Tibial nerve (tissue), 4 donors: ENCODE data around the gene FLOT2.

ENCODE experiments used
- CTCF ChIP-seq, 5 experiments: fragments of 200-600 bp in 3 of 5; fragments of 450-650 bp in 2 of 5; sonication (generic) in 3 of 5; IDR thresholded peaks; one replicate each; pipeline ENCODE4 v1.5.1; 2016 to 2019; ENCODE audit warnings: antibody characterized with exemption in 5 of 5, mild to moderate bottlenecking in 3 of 5, moderate library complexity in 2 of 5
- EP300 ChIP-seq, 2 donors: sonication (generic); formaldehyde crosslinking; IDR thresholded peaks; one replicate each; pipeline ENCODE4 v1.6.1; 2017; ENCODE audit warnings: antibody characterized with exemption in 2 of 2, mild to moderate bottlenecking in 1 of 2
- POLR2A ChIP-seq, 2 donors: fragments of 450-650 bp; IDR thresholded peaks; one replicate each; pipeline ENCODE4 v1.6.1; 2017; ENCODE audit warnings: antibody characterized with exemption in 2 of 2, mild to moderate bottlenecking in 2 of 2, moderate library complexity in 2 of 2

GRCh38 chr17:28895794-28896447 is 1.6 kb downstream of the FLOT2 start:
- TF ChIP-seq CTCF (IDR thresholded peaks at IDR 0.05) (no peak), POLR2A (IDR thresholded peaks at IDR 0.05) (no peak), EP300 (IDR thresholded peaks at IDR 0.05) (no peak)
